ENCODE results near the gene USP7.

DNA sequence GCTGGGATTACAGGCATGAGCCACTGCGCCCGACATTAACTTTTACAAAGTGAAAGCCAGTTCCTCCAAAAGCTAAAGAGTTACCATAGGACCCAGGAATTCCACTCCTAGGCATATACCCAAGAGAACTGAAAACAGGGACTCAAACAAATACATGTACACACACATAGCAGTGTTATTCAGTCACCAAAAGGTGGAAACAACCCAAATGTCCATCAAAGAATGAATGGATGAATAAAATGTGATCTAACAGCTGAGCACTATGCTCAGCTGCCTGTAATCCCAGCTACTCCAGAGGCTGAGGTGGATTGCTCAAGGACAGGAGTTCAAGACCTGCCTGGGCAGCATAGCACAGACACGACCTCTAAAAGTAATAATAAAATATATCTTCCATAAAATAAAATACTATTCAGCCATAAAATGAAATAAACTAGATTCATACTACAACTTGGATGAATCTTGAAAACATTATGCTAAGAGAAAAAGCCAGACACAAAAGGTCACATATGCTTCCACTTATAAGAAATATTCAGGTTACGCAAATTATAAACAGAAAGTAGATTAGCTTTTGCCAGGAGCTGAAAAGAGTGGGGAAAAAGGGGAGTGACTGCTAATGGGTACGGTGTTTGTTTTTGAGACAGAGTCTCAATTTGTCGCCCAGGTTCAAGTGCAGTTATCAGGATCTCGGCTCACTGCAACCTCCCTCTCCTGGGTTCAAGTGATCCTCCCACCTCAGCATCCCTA, 9.3 kb upstream of the USP7 start:
- TF ChIP-seq, protein P1, sequence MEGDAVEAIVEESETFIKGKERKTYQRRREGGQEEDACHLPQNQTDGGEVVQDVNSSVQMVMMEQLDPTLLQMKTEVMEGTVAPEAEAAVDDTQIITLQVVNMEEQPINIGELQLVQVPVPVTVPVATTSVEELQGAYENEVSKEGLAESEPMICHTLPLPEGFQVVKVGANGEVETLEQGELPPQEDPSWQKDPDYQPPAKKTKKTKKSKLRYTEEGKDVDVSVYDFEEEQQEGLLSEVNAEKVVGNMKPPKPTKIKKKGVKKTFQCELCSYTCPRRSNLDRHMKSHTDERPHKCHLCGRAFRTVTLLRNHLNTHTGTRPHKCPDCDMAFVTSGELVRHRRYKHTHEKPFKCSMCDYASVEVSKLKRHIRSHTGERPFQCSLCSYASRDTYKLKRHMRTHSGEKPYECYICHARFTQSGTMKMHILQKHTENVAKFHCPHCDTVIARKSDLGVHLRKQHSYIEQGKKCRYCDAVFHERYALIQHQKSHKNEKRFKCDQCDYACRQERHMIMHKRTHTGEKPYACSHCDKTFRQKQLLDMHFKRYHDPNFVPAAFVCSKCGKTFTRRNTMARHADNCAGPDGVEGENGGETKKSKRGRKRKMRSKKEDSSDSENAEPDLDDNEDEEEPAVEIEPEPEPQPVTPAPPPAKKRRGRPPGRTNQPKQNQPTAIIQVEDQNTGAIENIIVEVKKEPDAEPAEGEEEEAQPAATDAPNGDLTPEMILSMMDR (optimal IDR thresholded peaks at IDR 0.05 in 1 of 3, IDR thresholded peaks at IDR 0.05 in 1 of 3, conservative IDR thresholded peaks at IDR 0.05 in 1 of 3; ENCODE audit: extremely low read depth in 1 of 3, insufficient read depth in 2 of 3, low read length in 3 of 3): no peak
- no peak for TF ChIP-seq EZH2 (IDR thresholded peaks at IDR 0.05; ENCODE audit: low read length)
